Measurements from ENCODE around the gene KLHL14.
"Not testable (repeated sequence)": the region's sequence is repeated elsewhere in the genome, so short reads cannot be mapped to it uniquely, and the experiment has no call there.

The KLHL14 gene

GRCh38 chr18:32672398-32672797, 100.4 kb downstream of the KLHL14 start:
- H3K9me3 ChIP-seq (ENCODE audit: insufficient read depth, low read length), result no peaks in the 10 kb centered on the region
- no peaks in the 10 kb centered on the region for H3K4me1 ChIP-seq (ENCODE audit: insufficient read depth, insufficient read length)
- TF ChIP-seq YY1 (IDR thresholded peaks at IDR 0.05; ENCODE audit: insufficient read depth, insufficient read length) (no peak), ZNF274 (IDR thresholded peaks at IDR 0.05; ENCODE audit: low read depth, low read length) (no peak), SUZ12 (IDR thresholded peaks at IDR 0.05; ENCODE audit: extremely low read depth, insufficient read depth, insufficient read length) (no peak)
- H3K9ac ChIP-seq (ENCODE audit: insufficient read length, low read depth), result no peak overlapping the region
- no peak overlapping the region for H3K4me3 ChIP-seq (ENCODE audit: insufficient read length, low read depth)
- H3K36me3 ChIP-seq (ENCODE audit: insufficient read depth, insufficient read length, low read length), result no peaks in the 10 kb centered on the region
- no peak for DNase-seq (ENCODE audit: low read depth, low spot score)
- no peaks in the 10 kb centered on the region for H3K27me3 ChIP-seq (ENCODE audit: insufficient read depth, insufficient read length)

GRCh38 chr18:32670727-32671126, 102.1 kb downstream of the KLHL14 start:
- Histone ChIP-seq H3K4me1 (ENCODE audit: insufficient read depth, insufficient read length) (no peaks in the 10 kb centered on the region), H3K9me3 (ENCODE audit: insufficient read depth, low read length) (no peaks in the 10 kb centered on the region), H3K27me3 (ENCODE audit: insufficient read depth, insufficient read length) (no peaks in the 10 kb centered on the region), H3K9ac (ENCODE audit: insufficient read length, low read depth) (no peak overlapping the region), H3K4me3 (ENCODE audit: insufficient read length, low read depth) (no peak overlapping the region), H3K36me3 (ENCODE audit: insufficient read depth, insufficient read length, low read length) (no peaks in the 10 kb centered on the region)
- TF ChIP-seq YY1 (IDR thresholded peaks at IDR 0.05; ENCODE audit: insufficient read depth, insufficient read length) (no peak), ZNF274 (IDR thresholded peaks at IDR 0.05; ENCODE audit: low read depth, low read length) (no peak), SUZ12 (IDR thresholded peaks at IDR 0.05; ENCODE audit: extremely low read depth, insufficient read depth, insufficient read length) (no peak)
- no peak for DNase-seq (ENCODE audit: low read depth, low spot score)

GRCh38 chr18:32669549-32670165, 103.2 kb downstream of the KLHL14 start:
- H3K9me3 ChIP-seq (ENCODE audit: insufficient read depth, low read length), result no peaks in the 10 kb centered on the region
- TF ChIP-seq ZNF274 (IDR thresholded peaks at IDR 0.05; ENCODE audit: low read depth, low read length) (no peak), SUZ12 (IDR thresholded peaks at IDR 0.05; ENCODE audit: extremely low read depth, insufficient read depth, insufficient read length) (no peak), YY1 (IDR thresholded peaks at IDR 0.05; ENCODE audit: insufficient read depth, insufficient read length) (no peak)
- no peak for DNase-seq (ENCODE audit: low read depth, low spot score)

GRCh38 chr18:32668956-32669355, 103.9 kb downstream of the KLHL14 start:
- no peak for TF ChIP-seq ZNF274 (IDR thresholded peaks at IDR 0.05; ENCODE audit: low read depth, low read length)
- TF ChIP-seq YY1 (IDR thresholded peaks at IDR 0.05; ENCODE audit: insufficient read depth, insufficient read length), result no peak
- no peak for TF ChIP-seq SUZ12 (IDR thresholded peaks at IDR 0.05; ENCODE audit: extremely low read depth, insufficient read depth, insufficient read length)
- H3K36me3 ChIP-seq (ENCODE audit: insufficient read depth, insufficient read length, low read length), result no peaks in the 10 kb centered on the region

More at GRCh38 chr18:32669549-32670165, 103.2 kb downstream of the KLHL14 start:
- H3K36me3 ChIP-seq (ENCODE audit: insufficient read depth, insufficient read length, low read length), result no peaks in the 10 kb centered on the region
- H3K4me1 ChIP-seq (ENCODE audit: insufficient read depth, insufficient read length), result no peaks in the 10 kb centered on the region
- no peak overlapping the region for H3K4me3 ChIP-seq (ENCODE audit: insufficient read length, low read depth)
- no peak overlapping the region for H3K9ac ChIP-seq (ENCODE audit: insufficient read length, low read depth)
- no peaks in the 10 kb centered on the region for H3K27me3 ChIP-seq (ENCODE audit: insufficient read depth, insufficient read length)

GRCh38 chr18:32661486-32662299, 111.1 kb downstream of the KLHL14 start:
- Histone ChIP-seq H3K9me3 (ENCODE audit: insufficient read depth, low read length) (no peaks in the 10 kb centered on the region), H3K36me3 (ENCODE audit: insufficient read depth, insufficient read length, low read length) (no peaks in the 10 kb centered on the region), H3K27me3 (ENCODE audit: insufficient read depth, insufficient read length) (no peaks in the 10 kb centered on the region), H3K9ac (ENCODE audit: insufficient read length, low read depth) (no peak overlapping the region), H3K4me3 (ENCODE audit: insufficient read length, low read depth) (no peak overlapping the region), H3K4me1 (ENCODE audit: insufficient read depth, insufficient read length) (no peaks in the 10 kb centered on the region)
- no peak for DNase-seq (ENCODE audit: low read depth, low spot score)
- TF ChIP-seq YY1 (IDR thresholded peaks at IDR 0.05; ENCODE audit: insufficient read depth, insufficient read length) (no peak), SUZ12 (IDR thresholded peaks at IDR 0.05; ENCODE audit: extremely low read depth, insufficient read depth, insufficient read length) (no peak), ZNF274 (IDR thresholded peaks at IDR 0.05; ENCODE audit: low read depth, low read length) (no peak)

More at GRCh38 chr18:32668956-32669355, 103.9 kb downstream of the KLHL14 start:
- no peak for DNase-seq (ENCODE audit: low read depth, low spot score)
- Histone ChIP-seq H3K4me1 (ENCODE audit: insufficient read depth, insufficient read length) (no peaks in the 10 kb centered on the region), H3K4me3 (ENCODE audit: insufficient read length, low read depth) (no peak overlapping the region), H3K9ac (ENCODE audit: insufficient read length, low read depth) (no peak overlapping the region), H3K9me3 (ENCODE audit: insufficient read depth, low read length) (no peaks in the 10 kb centered on the region), H3K27me3 (ENCODE audit: insufficient read depth, insufficient read length) (no peaks in the 10 kb centered on the region)

- H3K36me3 ChIP-seq (ENCODE audit: insufficient read depth, insufficient read length, low read length); DNase-seq (ENCODE audit: low read depth, low spot score); H3K27me3 ChIP-seq (ENCODE audit: insufficient read depth, insufficient read length); H3K4me1 ChIP-seq (ENCODE audit: insufficient read depth, insufficient read length); H3K4me3 ChIP-seq (ENCODE audit: insufficient read length, low read depth); H3K9ac ChIP-seq (ENCODE audit: insufficient read length, low read depth); H3K9me3 ChIP-seq (ENCODE audit: insufficient read depth, low read length): not testable (repeated sequence)
Observed at GRCh38 chr18:32654507-32654906, 118.3 kb downstream of the KLHL14 start.

- not testable (repeated sequence) for H3K36me3 ChIP-seq (ENCODE audit: insufficient read depth, insufficient read length, low read length); H3K27me3 ChIP-seq (ENCODE audit: insufficient read depth, insufficient read length); H3K9ac ChIP-seq (ENCODE audit: insufficient read length, low read depth); H3K4me3 ChIP-seq (ENCODE audit: insufficient read length, low read depth); H3K4me1 ChIP-seq (ENCODE audit: insufficient read depth, insufficient read length); H3K9me3 ChIP-seq (ENCODE audit: insufficient read depth, low read length); DNase-seq (ENCODE audit: low read depth, low spot score)
Observed at GRCh38 chr18:32637659-32638058, 135.2 kb downstream of the KLHL14 start.
